HepG2 (cell line): Measurements from ENCODE around the gene CKAP2L. TPM values are rescaled to one million over a fixed set of nuclear protein-coding genes. Genes with fewer than 3 reads are reported as not detected.

Source experiments
- BHLHE40 ChIP-seq: IDR thresholded peaks from 2 replicates; pipeline ENCODE4 v1.6.1; 2011; ENCODE audit warnings: low read length, improper control_type of control experiment
- CBX1 ChIP-seq: IDR thresholded peaks from one replicate; pipeline ENCODE4 v1.6.1; 2016; ENCODE audit warnings: antibody characterized with exemption, low read depth
- CBX2 ChIP-seq, 2 experiments: fragments of 200-600 bp in 1 of 2; sonication (generic); formaldehyde crosslinking in 1 of 2; IDR thresholded peaks; 2 replicates each; pipeline versions ENCODE4 v1.7.0 to v1.8.1; 2018 to 2022; ENCODE audit warnings: low read depth in 2 of 2, low read length in 1 of 2, mild to moderate bottlenecking in 1 of 2, missing genetic modification reagents in 1 of 2
- CCDC6 ChIP-seq: sonication (generic); formaldehyde crosslinking; IDR thresholded peaks from 2 replicates; pipeline ENCODE4 v1.8.1; 2022; ENCODE audit warnings: mild to moderate bottlenecking, missing genetic modification reagents, moderate library complexity
- ETV5 ChIP-seq: IDR thresholded peaks from 2 replicates; pipeline ENCODE4 v1.6.1; 2018; ENCODE audit warnings: missing biosample characterization, missing genetic modification reagents, inconsistent platforms, borderline replicate concordance
- FOSL1 ChIP-seq: sonication (generic); formaldehyde crosslinking; IDR thresholded peaks from 2 replicates; pipeline ENCODE4 v1.9.0; 2021; ENCODE audit warnings: missing genetic modification reagents, borderline replicate concordance
- HNRNPK ChIP-seq: fragments of 200-400 bp; formaldehyde crosslinking; IDR thresholded peaks from 2 replicates; pipeline ENCODE4 v1.6.1; 2018; ENCODE audit warnings: low read length, low read depth, moderate library complexity, mild to moderate bottlenecking; ENCODE audit not compliant: poor library complexity, severe bottlenecking
- MATR3 ChIP-seq: sonication (generic); formaldehyde crosslinking; IDR thresholded peaks from 2 replicates; pipeline ENCODE4 v1.4.0; 2020; ENCODE audit warnings: missing genetic modification reagents
- MTA3 ChIP-seq: sonication (generic); formaldehyde crosslinking; IDR thresholded peaks from 2 replicates; pipeline ENCODE4 v1.4.0; 2020; ENCODE audit warnings: missing genetic modification reagents
- POLR2A ChIP-seq, 2 experiments: IDR thresholded peaks; 2 replicates each; pipeline ENCODE4 v1.6.1; 2011; ENCODE audit warnings: low read depth in 2 of 2, low read length in 2 of 2, mild to moderate bottlenecking in 1 of 2, moderate library complexity in 1 of 2; ENCODE audit not compliant: insufficient read depth in 1 of 2
- SETDB1 ChIP-seq: sonication (generic); formaldehyde crosslinking; IDR thresholded peaks from 2 replicates; pipeline ENCODE4 v1.5.1; 2020; ENCODE audit warnings: missing genetic modification reagents, mild to moderate bottlenecking, borderline replicate concordance
- TARDBP ChIP-seq: sonication (generic); formaldehyde crosslinking; IDR thresholded peaks from 2 replicates; pipeline ENCODE4 v1.8.0; 2022; ENCODE audit warnings: mild to moderate bottlenecking, missing genetic modification reagents
- ZNF230 ChIP-seq: sonication (generic); formaldehyde crosslinking; IDR thresholded peaks from 2 replicates; pipeline ENCODE4 v1.4.0; 2020; ENCODE audit warnings: mild to moderate bottlenecking, missing genetic modification reagents
- ZNF274 ChIP-seq: sonication (generic); formaldehyde crosslinking; IDR thresholded peaks from 2 replicates; pipeline ENCODE4 v1.5.1; 2020; ENCODE audit warnings: mild to moderate bottlenecking, missing genetic modification reagents
- ZNF3 ChIP-seq: IDR thresholded peaks from 2 replicates; pipeline ENCODE4 v1.7.0; 2017; ENCODE audit warnings: inconsistent platforms
- ZNF788 ChIP-seq: sonication (generic); formaldehyde crosslinking; IDR thresholded peaks from 2 replicates; pipeline ENCODE4 v1.5.0; 2020; ENCODE audit warnings: mild to moderate bottlenecking, missing genetic modification reagents, borderline replicate concordance
- ZSCAN20 ChIP-seq: sonication (generic); formaldehyde crosslinking; IDR thresholded peaks from 2 replicates; pipeline ENCODE4 v1.4.0; 2020; ENCODE audit warnings: missing genetic modification reagents, mild to moderate bottlenecking, borderline replicate concordance
- polyA plus RNA-seq, 8 experiments: library from polyadenylated mRNA; depleted of rRNA in 3 of 8; stranded (reverse) in 7 of 8; unstranded in 1 of 8; fragments of >200 nt; fragmentation: Illumina TruSeq in 4 of 8; extraction: Trizol in 4 of 8; gene quantifications; 2 replicates each; pipeline versions ENCODE4 v1.2.1 to v1.2.3, GENCODE V29; 2011 to 2016; ENCODE audit warnings: low read depth in 4 of 8, missing spikeins in 1 of 8, mixed read lengths in 1 of 8; ENCODE audit not compliant: insufficient read depth in 1 of 8
- total RNA-seq, 5 experiments: library from RNA; depleted of rRNA; stranded (reverse); fragments of >200 nt; fragmentation: Illumina TruSeq; extraction: Trizol; gene quantifications; 2 replicates each; pipeline ENCODE4 v1.2.3, GENCODE V29; 2016; ENCODE audit warnings: low read depth in 1 of 5
- TF ChIP-seq, protein P1 (sequence below): sonication (generic); formaldehyde crosslinking; IDR thresholded peaks from 2 replicates; pipeline ENCODE4 v1.4.0; 2020; ENCODE audit warnings: missing genetic modification reagents
- TF ChIP-seq, protein P2 (sequence below): sonication (generic); formaldehyde crosslinking; IDR thresholded peaks from 2 replicates; pipeline ENCODE4 v1.4.0; 2020; ENCODE audit warnings: low read depth, missing genetic modification reagents
- TF ChIP-seq, protein P3 (sequence below): IDR thresholded peaks from 2 replicates; pipeline ENCODE4 v1.6.1; 2018; ENCODE audit warnings: missing genetic modification reagents, mild to moderate bottlenecking, missing compliant biosample characterization
- TF ChIP-seq, protein P4 (sequence below): sonication (generic); formaldehyde crosslinking; IDR thresholded peaks from 2 replicates; pipeline ENCODE4 v1.9.0; 2021; ENCODE audit warnings: missing genetic modification reagents, mild to moderate bottlenecking, borderline replicate concordance

The CKAP2L gene
- total and polyA plus RNA-seq, 2 of the 13 experiments (the other 11 are each of a cell fraction or from before 2014, with no cell fraction given) = 7.1 to 9.5 TPM

DNA sequence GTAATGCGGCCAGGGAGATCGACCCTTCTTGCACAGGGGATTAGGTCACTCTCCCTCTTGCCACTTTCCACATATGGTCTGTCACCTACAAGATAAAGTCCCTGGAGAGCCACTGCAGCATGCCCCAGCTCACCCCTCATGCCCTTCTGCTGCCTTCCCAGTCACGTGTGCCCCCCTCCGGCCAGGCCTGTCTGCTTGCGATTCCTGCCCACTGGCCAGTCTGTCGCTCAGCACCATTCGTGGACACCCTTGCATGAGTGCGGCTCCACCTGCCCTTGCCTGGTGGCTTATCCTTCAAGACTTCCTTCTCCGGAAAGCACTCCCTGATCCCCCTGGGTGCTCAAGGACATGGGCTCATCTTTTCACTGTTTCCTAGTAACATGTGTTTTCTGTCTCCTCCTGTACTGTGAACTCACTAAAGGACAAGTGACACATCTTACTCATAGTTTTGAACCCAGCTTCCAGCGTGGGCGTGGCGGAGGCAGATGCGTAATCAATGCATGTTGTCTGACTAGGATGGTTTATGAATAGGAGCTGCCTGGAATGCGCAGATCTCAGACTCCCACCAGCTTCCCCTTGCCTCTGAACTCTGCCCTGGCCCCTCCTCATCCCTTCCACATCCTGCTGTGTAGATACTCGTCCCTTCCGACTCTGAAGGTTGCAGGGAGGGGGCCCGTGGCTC lies 51.4 kb downstream of the CKAP2L start (continued):
- TF ChIP-seq MTA3 (CRISPR knock-in tag) (no peak), ZNF274 (CRISPR knock-in tag) (0 out of 2 replicates have a peak, but pooled peaks have one; percentile 10), ZNF788 (CRISPR knock-in tag) (peak; percentile 22; the same call in 1 of the 2 replicates), CCDC6 (no peak; the same call in 1 of the 2 replicates), MATR3 (no peak), CBX2 (IDR thresholded peaks at IDR 0.05; ENCODE audit: low read depth, low read length) (no peak), CBX2 (CRISPR knock-in tag; IDR thresholded peaks at IDR 0.05; ENCODE audit: low read depth) (peak; percentile 65; the same call in 1 of the 2 replicates), BHLHE40 (peak; percentile 54; the same call in 1 of the 2 replicates), HNRNPK (no peak), FOSL1 (CRISPR knock-in tag) (no peak), ZSCAN20 (CRISPR knock-in tag) (no peak), POLR2A (IDR thresholded peaks at IDR 0.05; ENCODE audit: insufficient read depth in 1 of 2, low read depth in 2 of 2, low read length in 2 of 2) (no peak), ETV5 (CRISPR knock-in tag) (peak; percentile 61; the same call in 1 of the 2 replicates), SETDB1 (CRISPR knock-in tag) (no peak), ZNF3 (CRISPR knock-in tag) (no peak), ZNF230 (no peak), CBX1 (no peak), TARDBP (CRISPR knock-in tag) (no peak)
- TF ChIP-seq, protein P1, sequence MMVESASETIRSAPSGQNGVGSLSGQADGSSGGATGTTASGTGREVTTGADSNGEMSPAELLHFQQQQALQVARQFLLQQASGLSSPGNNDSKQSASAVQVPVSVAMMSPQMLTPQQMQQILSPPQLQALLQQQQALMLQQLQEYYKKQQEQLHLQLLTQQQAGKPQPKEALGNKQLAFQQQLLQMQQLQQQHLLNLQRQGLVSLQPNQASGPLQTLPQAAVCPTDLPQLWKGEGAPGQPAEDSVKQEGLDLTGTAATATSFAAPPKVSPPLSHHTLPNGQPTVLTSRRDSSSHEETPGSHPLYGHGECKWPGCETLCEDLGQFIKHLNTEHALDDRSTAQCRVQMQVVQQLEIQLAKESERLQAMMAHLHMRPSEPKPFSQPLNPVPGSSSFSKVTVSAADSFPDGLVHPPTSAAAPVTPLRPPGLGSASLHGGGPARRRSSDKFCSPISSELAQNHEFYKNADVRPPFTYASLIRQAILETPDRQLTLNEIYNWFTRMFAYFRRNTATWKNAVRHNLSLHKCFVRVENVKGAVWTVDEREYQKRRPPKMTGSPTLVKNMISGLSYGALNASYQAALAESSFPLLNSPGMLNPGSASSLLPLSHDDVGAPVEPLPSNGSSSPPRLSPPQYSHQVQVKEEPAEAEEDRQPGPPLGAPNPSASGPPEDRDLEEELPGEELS (CRISPR knock-in tag) = 0 out of 2 replicates have a peak, but pooled peaks have one; percentile 41
- TF ChIP-seq, protein P2, sequence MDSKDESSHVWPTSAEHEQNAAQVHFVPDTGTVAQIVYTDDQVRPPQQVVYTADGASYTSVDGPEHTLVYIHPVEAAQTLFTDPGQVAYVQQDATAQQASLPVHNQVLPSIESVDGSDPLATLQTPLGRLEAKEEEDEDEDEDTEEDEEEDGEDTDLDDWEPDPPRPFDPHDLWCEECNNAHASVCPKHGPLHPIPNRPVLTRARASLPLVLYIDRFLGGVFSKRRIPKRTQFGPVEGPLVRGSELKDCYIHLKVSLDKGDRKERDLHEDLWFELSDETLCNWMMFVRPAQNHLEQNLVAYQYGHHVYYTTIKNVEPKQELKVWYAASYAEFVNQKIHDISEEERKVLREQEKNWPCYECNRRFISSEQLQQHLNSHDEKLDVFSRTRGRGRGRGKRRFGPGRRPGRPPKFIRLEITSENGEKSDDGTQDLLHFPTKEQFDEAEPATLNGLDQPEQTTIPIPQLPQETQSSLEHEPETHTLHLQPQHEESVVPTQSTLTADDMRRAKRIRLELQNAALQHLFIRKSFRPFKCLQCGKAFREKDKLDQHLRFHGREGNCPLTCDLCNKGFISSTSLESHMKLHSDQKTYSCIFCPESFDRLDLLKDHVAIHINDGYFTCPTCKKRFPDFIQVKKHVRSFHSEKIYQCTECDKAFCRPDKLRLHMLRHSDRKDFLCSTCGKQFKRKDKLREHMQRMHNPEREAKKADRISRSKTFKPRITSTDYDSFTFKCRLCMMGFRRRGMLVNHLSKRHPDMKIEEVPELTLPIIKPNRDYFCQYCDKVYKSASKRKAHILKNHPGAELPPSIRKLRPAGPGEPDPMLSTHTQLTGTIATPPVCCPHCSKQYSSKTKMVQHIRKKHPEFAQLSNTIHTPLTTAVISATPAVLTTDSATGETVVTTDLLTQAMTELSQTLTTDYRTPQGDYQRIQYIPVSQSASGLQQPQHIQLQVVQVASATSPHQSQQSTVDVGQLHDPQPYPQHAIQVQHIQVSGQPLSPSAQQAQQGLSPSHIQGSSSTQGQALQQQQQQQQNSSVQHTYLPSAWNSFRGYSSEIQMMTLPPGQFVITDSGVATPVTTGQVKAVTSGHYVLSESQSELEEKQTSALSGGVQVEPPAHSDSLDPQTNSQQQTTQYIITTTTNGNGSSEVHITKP (CRISPR knock-in tag) = no peak
- TF ChIP-seq, protein P3, sequence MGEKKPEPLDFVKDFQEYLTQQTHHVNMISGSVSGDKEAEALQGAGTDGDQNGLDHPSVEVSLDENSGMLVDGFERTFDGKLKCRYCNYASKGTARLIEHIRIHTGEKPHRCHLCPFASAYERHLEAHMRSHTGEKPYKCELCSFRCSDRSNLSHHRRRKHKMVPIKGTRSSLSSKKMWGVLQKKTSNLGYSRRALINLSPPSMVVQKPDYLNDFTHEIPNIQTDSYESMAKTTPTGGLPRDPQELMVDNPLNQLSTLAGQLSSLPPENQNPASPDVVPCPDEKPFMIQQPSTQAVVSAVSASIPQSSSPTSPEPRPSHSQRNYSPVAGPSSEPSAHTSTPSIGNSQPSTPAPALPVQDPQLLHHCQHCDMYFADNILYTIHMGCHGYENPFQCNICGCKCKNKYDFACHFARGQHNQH (CRISPR knock-in tag) = no peak
- TF ChIP-seq, protein P4, sequence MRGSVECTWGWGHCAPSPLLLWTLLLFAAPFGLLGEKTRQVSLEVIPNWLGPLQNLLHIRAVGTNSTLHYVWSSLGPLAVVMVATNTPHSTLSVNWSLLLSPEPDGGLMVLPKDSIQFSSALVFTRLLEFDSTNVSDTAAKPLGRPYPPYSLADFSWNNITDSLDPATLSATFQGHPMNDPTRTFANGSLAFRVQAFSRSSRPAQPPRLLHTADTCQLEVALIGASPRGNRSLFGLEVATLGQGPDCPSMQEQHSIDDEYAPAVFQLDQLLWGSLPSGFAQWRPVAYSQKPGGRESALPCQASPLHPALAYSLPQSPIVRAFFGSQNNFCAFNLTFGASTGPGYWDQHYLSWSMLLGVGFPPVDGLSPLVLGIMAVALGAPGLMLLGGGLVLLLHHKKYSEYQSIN (CRISPR knock-in tag) = no peak
